ENCODE results near the gene RFX3.

Gene RFX3

DNA sequence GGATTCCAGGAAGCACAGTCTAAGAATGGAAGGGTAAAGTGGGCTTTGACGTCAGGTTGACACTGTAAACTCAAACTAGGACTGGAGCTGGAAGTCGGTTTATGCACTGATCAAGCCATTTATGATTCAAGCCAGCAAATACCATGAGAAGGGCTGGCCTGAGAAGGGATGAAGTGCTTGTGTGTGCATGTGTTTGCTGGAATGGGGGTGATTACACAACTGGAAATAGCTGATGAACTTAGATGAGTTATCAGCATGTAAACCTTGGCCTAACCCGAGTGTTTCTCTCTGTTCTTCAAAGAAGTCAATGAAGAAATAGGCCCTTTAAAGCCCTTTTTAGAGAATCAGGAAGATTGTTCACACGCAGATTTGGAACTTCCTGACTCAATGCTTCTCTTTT, 287.6 kb downstream of the RFX3 start:
- H3K27me3 ChIP-seq (ENCODE audit: insufficient read depth, low read depth), result no peaks in the 10 kb centered on the region
- H3K36me3 ChIP-seq (ENCODE audit: insufficient read depth), result no peaks in the 10 kb centered on the region
- no peak overlapping the region for H3K4me2 ChIP-seq
- no peak overlapping the region for H3K27ac ChIP-seq
- H2AFZ ChIP-seq (ENCODE audit: low read depth), result no peak overlapping the region
- TF ChIP-seq, protein P1, sequence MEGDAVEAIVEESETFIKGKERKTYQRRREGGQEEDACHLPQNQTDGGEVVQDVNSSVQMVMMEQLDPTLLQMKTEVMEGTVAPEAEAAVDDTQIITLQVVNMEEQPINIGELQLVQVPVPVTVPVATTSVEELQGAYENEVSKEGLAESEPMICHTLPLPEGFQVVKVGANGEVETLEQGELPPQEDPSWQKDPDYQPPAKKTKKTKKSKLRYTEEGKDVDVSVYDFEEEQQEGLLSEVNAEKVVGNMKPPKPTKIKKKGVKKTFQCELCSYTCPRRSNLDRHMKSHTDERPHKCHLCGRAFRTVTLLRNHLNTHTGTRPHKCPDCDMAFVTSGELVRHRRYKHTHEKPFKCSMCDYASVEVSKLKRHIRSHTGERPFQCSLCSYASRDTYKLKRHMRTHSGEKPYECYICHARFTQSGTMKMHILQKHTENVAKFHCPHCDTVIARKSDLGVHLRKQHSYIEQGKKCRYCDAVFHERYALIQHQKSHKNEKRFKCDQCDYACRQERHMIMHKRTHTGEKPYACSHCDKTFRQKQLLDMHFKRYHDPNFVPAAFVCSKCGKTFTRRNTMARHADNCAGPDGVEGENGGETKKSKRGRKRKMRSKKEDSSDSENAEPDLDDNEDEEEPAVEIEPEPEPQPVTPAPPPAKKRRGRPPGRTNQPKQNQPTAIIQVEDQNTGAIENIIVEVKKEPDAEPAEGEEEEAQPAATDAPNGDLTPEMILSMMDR (conservative IDR thresholded peaks at IDR 0.05; ENCODE audit: low read depth, low read length), result no peak
- H3K4me3 ChIP-seq (IDR thresholded peaks at IDR 0.05; ENCODE audit: insufficient read depth, low read depth, low read length), result no peak overlapping the region
- H3K9ac ChIP-seq, result no peak overlapping the region
- H4K20me1 ChIP-seq (ENCODE audit: insufficient read depth), result no peaks in the 10 kb centered on the region
- H3K79me2 ChIP-seq (ENCODE audit: insufficient read depth, low read depth), result no peaks in the 10 kb centered on the region
- peaks cover 24% of the 10 kb centered on the region for H3K4me1 ChIP-seq (ENCODE audit: low read depth, poor library complexity, severe bottlenecking)

DNA sequence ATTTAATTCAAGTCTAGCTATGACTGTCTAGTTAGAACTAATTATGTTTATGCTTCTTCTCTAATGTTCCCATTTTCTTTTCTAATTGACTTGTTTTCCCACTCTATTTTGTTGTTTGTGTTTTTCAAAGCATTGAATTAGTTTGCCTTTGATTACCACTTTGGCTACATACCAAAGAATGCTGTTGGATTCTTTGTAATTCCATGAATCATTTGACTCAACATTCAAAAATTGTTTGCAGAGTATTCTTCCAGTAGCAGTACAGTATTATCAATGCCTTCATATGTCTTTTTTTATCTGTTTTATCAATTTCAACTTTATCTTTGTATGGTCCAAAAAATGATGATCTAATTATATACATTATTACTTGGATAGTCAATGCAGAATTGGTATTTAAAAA, 288.7 kb downstream of the RFX3 start:
- H3K79me2 ChIP-seq (ENCODE audit: insufficient read depth, low read depth), result no peaks in the 10 kb centered on the region
- no peak overlapping the region for H3K27ac ChIP-seq
- H3K36me3 ChIP-seq (ENCODE audit: insufficient read depth), result no peaks in the 10 kb centered on the region
- H3K4me1 ChIP-seq (ENCODE audit: low read depth, poor library complexity, severe bottlenecking), result peaks cover 13% of the 10 kb centered on the region
- H4K20me1 ChIP-seq (ENCODE audit: insufficient read depth), result no peaks in the 10 kb centered on the region
- H3K27me3 ChIP-seq (ENCODE audit: insufficient read depth, low read depth), result no peaks in the 10 kb centered on the region
- TF ChIP-seq, protein P1 (conservative IDR thresholded peaks at IDR 0.05; ENCODE audit: low read depth, low read length), result no peak
- no peak overlapping the region for H2AFZ ChIP-seq (ENCODE audit: low read depth)
- H3K4me2 ChIP-seq, result no peak overlapping the region
- H3K9ac ChIP-seq, result no peak overlapping the region
- H3K4me3 ChIP-seq (IDR thresholded peaks at IDR 0.05; ENCODE audit: insufficient read depth, low read depth, low read length), result no peak overlapping the region

DNA sequence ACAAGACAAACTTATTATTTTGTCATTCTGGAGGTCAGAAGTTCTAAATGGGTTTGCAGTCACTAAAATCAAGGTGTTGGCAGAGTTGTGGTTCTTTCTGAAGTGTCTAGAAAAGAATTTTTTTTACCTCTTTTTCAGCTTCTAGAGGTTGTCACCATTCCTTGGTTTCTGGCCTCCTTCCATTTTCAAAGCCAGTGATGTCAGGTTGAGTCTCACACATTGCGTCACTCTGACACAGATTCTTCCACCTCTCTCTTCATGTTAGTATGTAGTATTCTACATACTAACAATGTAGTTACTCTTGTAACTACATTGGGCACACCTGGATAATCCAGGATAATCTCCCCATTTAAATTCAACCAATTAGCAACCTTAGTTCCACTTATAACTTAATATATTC, 290.3 kb downstream of the RFX3 start:
- H4K20me1 ChIP-seq (ENCODE audit: insufficient read depth), result no peaks in the 10 kb centered on the region
- H3K4me3 ChIP-seq (IDR thresholded peaks at IDR 0.05; ENCODE audit: insufficient read depth, low read depth, low read length), result no peak overlapping the region
- no peaks in the 10 kb centered on the region for H3K36me3 ChIP-seq (ENCODE audit: insufficient read depth)
- H3K79me2 ChIP-seq (ENCODE audit: insufficient read depth, low read depth), result no peaks in the 10 kb centered on the region
- H3K9ac ChIP-seq, result no peak overlapping the region
- H3K27ac ChIP-seq, result no peak overlapping the region
- H3K4me2 ChIP-seq, result no peak overlapping the region
- H3K4me1 ChIP-seq (ENCODE audit: low read depth, poor library complexity, severe bottlenecking), result peaks cover 2% of the 10 kb centered on the region
- TF ChIP-seq, protein P1 (conservative IDR thresholded peaks at IDR 0.05; ENCODE audit: low read depth, low read length), result no peak
- no peaks in the 10 kb centered on the region for H3K27me3 ChIP-seq (ENCODE audit: insufficient read depth, low read depth)
- H2AFZ ChIP-seq (ENCODE audit: low read depth), result no peak overlapping the region

DNA sequence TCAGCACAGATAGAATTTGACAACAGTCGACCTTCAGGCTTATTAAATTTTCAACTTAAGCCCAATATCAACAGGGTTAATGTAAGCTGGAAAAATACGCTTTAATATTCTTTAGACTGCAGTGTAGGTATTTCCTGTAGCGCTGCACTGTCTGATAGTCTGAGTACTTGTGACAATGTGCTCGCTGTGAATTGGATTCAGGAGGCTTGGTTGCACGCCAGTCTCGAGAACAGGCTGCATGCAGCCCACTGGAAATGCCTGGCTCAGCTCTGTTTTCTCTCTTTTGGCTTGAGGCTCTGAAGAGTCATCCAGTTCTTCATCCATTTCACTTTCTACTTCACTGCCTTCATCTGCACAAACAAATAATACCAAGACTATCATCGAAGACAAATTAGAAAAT, 300.9 kb downstream of the RFX3 start:
- H2AFZ ChIP-seq (ENCODE audit: low read depth), result no peak overlapping the region
- no peak overlapping the region for H3K27ac ChIP-seq
- H3K27me3 ChIP-seq (ENCODE audit: insufficient read depth, low read depth), result no peaks in the 10 kb centered on the region
- H3K9ac ChIP-seq, result no peak overlapping the region
- no peaks in the 10 kb centered on the region for H3K79me2 ChIP-seq (ENCODE audit: insufficient read depth, low read depth)
- no peaks in the 10 kb centered on the region for H4K20me1 ChIP-seq (ENCODE audit: insufficient read depth)
- no peak overlapping the region for H3K4me2 ChIP-seq
- H3K36me3 ChIP-seq (ENCODE audit: insufficient read depth), result no peaks in the 10 kb centered on the region
- no peak overlapping the region for H3K4me3 ChIP-seq (IDR thresholded peaks at IDR 0.05; ENCODE audit: insufficient read depth, low read depth, low read length)
- no peaks in the 10 kb centered on the region for H3K4me1 ChIP-seq (ENCODE audit: low read depth, poor library complexity, severe bottlenecking)
- TF ChIP-seq, protein P1 (conservative IDR thresholded peaks at IDR 0.05; ENCODE audit: low read depth, low read length), result no peak

Data from KMS-11 (cell line).